Ascending aorta (tissue), 2 donors: ENCODE data around the gene CBR3. TPM values are rescaled to one million over a fixed set of nuclear protein-coding genes. Genes with fewer than 3 reads are reported as not detected.

Source experiments
- DNase-seq, 2 donors: peaks; one replicate each; pipeline ENCODE4 v3.0.0-alpha.2; 2019; ENCODE audit warnings: low spot score in 2 of 2
- H3K27ac ChIP-seq, 2 donors: fragments of 200-600 bp; sonication (generic); one replicate each; pipeline ENCODE4 v1.5.1; 2016 to 2017; ENCODE audit warnings: mild to moderate bottlenecking in 1 of 2
- H3K27me3 ChIP-seq: fragments of 200-600 bp; sonication (generic); one replicate; pipeline ENCODE4 v1.5.1; 2017
- H3K36me3 ChIP-seq, 2 donors: fragments of 200-600 bp; sonication (generic); one replicate each; pipeline ENCODE4 v1.5.1; 2016
- H3K4me1 ChIP-seq, 2 donors: fragments of 200-600 bp; sonication (generic); one replicate each; pipeline ENCODE4 v1.5.1; 2016 to 2017; ENCODE audit warnings: mild to moderate bottlenecking in 1 of 2
- H3K4me3 ChIP-seq, 2 donors: fragments of 200-600 bp; sonication (generic); one replicate each; pipeline ENCODE4 v1.5.1; 2016 to 2017; ENCODE audit warnings: mild to moderate bottlenecking in 1 of 2
- H3K9me3 ChIP-seq, 2 donors: fragments of 200-600 bp; sonication (generic); one replicate each; pipeline ENCODE4 v1.5.1; 2016
- intact Hi-C: fragments of 100-400 bp; cut with DNase I; formaldehyde crosslinking; loops from one replicate; pipeline ENCODE4 v1.15.1; 2023
- total RNA-seq: library from RNA; depleted of rRNA; stranded (reverse); fragments of >200 nt; gene quantifications from one replicate; pipeline ENCODE4 v1.1.0, GENCODE V29; 2016
- TF ChIP-seq, protein P1 (sequence below), 3 experiments: fragments of 200-600 bp in 2 of 3; fragments of 450-650 bp in 1 of 3; sonication (generic) in 2 of 3; IDR thresholded peaks; one replicate each; pipeline ENCODE4 v1.5.1; 2016 to 2019; ENCODE audit warnings: antibody characterized with exemption in 3 of 3, mild to moderate bottlenecking in 1 of 3, moderate library complexity in 1 of 3

CBR3 gene
- total RNA-seq, 1 donor from 2014 or later, result 59.2 TPM

DNA sequence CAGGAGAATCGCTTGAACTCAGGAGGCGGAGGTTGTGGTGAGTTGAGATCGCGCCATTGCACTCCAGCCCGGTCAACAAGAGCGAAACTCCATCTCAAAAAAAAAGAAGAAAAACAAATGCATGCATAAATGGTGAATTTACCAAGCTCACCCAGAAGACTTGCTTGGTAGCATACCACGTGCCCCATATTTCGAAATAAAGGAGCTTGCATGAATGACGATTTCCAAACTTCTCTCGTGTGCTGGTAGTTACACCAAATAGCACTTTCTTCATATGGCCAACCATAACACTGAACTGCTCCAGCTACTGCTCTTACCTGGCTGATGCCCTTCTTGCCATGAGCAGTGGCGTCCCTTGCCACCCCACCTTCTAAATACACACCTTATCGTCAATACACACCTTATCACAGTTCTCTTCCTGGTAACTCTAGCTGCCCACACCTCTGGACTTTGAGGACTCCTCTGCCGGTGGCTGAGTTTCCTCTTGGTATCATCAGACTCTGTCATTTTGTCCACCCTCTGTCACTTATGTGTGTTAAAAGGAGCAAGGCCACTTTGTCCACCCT lies 24.6 kb downstream of the CBR3 start:
- intact Hi-C loops, result loop anchor here (5.0 to 10.0 kb wide), 3 partner anchors 103 to 913 kb away; partner anchors contain the start of genes PIGP and TTC3
- Histone ChIP-seq H3K9me3 (no peaks in the 10 kb centered on the region), H3K27ac (no peak overlapping the region), H3K27me3 (no peaks in the 10 kb centered on the region), H3K36me3 (no peaks in the 10 kb centered on the region), H3K4me1 (peaks cover 7 to 8% of the 10 kb centered on the region in 2 donors), H3K4me3 (no peak overlapping the region)
- TF ChIP-seq, protein P1, sequence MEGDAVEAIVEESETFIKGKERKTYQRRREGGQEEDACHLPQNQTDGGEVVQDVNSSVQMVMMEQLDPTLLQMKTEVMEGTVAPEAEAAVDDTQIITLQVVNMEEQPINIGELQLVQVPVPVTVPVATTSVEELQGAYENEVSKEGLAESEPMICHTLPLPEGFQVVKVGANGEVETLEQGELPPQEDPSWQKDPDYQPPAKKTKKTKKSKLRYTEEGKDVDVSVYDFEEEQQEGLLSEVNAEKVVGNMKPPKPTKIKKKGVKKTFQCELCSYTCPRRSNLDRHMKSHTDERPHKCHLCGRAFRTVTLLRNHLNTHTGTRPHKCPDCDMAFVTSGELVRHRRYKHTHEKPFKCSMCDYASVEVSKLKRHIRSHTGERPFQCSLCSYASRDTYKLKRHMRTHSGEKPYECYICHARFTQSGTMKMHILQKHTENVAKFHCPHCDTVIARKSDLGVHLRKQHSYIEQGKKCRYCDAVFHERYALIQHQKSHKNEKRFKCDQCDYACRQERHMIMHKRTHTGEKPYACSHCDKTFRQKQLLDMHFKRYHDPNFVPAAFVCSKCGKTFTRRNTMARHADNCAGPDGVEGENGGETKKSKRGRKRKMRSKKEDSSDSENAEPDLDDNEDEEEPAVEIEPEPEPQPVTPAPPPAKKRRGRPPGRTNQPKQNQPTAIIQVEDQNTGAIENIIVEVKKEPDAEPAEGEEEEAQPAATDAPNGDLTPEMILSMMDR (IDR thresholded peaks at IDR 0.05), result no peak
- no peak for DNase-seq

DNA sequence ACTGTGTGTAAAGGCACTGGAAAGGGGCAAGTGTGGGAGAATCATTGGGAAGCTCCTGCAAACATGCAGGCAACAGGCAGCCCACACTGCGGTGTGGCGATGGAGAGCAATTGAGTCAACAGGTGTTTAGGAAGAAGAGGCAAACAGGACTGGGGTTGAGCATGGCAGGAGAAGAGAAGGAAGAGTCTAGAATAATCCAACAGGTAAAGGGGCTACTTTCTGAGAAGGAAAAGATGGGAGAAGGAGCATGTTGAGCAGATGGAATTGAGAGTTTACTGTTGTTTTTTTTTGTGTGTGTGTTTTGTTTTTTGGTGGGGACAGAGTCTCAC lies 25.9 kb downstream of the CBR3 start:
- Histone ChIP-seq H3K36me3 (no peaks in the 10 kb centered on the region), H3K9me3 (no peaks in the 10 kb centered on the region), H3K4me1 (peaks cover under 1 to 3% of the 10 kb centered on the region in 2 donors), H3K27ac (no peak overlapping the region), H3K27me3 (no peaks in the 10 kb centered on the region), H3K4me3 (no peak overlapping the region)
- intact Hi-C loops, result no loop called here
- TF ChIP-seq, protein P1 (IDR thresholded peaks at IDR 0.05), result no peak
- DNase-seq, result no peak

DNA sequence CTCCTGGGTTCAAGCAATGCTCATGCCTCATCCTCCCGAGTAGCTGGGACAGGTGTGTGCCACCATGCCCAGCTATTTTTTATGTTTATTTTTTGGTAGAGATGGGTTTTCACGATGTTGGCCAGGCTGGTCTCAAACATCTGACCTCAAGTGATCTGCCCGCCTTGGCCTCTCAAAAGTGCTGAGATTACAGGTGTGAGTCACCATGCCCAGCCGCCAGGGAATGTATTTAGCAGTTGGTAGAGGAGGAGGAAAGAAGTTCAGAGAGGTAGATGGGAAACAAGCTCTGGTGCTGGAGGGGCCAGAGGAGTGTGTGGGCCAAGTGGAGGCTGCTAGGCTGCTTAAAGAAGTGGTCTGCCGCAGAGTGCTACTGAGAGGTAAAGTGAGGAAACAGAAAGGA lies 27.8 kb downstream of the CBR3 start:
- Histone ChIP-seq H3K27ac (no peak overlapping the region), H3K9me3 (no peaks in the 10 kb centered on the region), H3K4me1 (no peaks in the 10 kb centered on the region), H3K27me3 (no peaks in the 10 kb centered on the region), H3K4me3 (no peak overlapping the region), H3K36me3 (peaks cover 0 to 10% of the 10 kb centered on the region in 2 donors)
- intact Hi-C loops, result no loop called here
- TF ChIP-seq, protein P1 (IDR thresholded peaks at IDR 0.05), result no peak
- no peak for DNase-seq

DNA sequence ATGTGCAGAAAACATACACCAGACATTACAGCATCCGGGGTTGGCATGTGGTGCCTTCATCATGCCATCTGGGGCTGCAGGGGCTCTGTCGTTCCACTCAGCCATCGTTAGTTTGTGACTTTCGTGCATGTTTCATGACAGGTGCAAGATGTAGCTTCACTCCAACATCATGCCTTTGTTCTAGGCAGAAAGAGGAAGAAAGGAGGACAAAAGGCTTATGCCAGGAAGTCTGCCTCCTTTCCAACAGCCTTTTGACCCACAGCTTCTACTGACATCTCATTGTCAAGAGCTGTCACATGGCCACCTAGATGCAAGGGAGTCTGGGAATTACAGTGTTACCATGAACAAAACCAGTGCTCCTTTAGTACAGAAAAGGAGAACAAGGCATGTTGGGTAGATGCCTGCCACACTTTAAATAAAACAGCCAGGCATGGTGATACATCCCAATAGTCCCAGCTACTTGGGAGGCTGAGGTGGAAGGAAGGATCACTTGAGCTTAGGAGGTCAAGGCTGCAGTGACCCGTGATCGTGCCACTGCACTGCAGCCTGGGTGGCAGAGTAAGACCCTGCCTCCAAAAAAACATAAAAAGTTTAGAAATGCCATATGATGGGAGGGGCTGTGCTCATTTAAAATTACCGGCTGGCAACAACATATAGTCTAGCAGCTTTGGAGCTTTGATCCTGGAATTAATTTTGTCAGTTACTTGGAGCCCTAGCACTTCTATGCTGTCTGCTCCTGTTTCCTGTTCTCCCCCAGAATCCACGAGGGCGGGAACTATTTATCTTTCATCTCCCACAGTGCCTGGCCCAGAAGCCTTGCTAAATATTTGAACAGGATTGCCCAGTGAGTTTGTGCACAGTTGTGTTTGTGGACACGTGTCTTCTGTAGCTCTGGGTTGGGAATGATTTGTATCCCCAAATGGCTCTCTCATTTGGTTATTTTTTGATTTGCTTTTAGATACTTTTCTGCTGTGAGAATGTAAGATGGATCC lies 29.2 kb downstream of the CBR3 start:
- no peak overlapping the region for H3K27ac ChIP-seq
- TF ChIP-seq, protein P1 (IDR thresholded peaks at IDR 0.05), result no peak
- no peak for DNase-seq
- no peaks in the 10 kb centered on the region for H3K27me3 ChIP-seq
- H3K9me3 ChIP-seq, result no peaks in the 10 kb centered on the region
- H3K4me1 ChIP-seq, result no peaks in the 10 kb centered on the region
- intact Hi-C loops, result no loop called here
- no peak overlapping the region for H3K4me3 ChIP-seq
- peaks cover 0 to 12% of the 10 kb centered on the region in 2 donors for H3K36me3 ChIP-seq

DNA sequence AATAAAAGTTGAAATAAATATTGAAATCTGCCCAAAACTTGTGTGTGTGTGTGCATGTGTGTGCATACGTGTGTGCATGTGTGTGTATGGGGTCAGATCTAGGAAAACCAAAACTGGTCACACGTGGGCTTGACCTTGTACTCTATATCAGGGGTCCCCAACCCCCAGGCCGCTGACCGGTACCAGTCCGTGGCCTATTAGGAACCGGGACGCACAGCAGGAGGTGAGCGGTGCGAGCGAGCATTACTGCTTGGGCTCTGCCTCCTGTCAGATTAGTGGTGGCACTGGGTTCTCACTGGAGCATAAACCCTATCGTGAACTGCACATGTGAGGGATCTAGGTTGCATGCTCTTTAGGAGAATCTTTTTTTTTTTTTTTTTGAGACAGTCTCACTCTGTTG lies 30.5 kb downstream of the CBR3 start:
- Histone ChIP-seq H3K4me3 (no peak overlapping the region), H3K4me1 (no peaks in the 10 kb centered on the region), H3K27me3 (no peaks in the 10 kb centered on the region), H3K36me3 (peaks cover 0 to 14% of the 10 kb centered on the region in 2 donors), H3K27ac (no peak overlapping the region), H3K9me3 (no peaks in the 10 kb centered on the region)
- DNase-seq, result no peak
- TF ChIP-seq, protein P1 (IDR thresholded peaks at IDR 0.05), result no peak
- intact Hi-C loops, result no loop called here
